ENCODE data around the gene AQP9.

AQP9 gene

GRCh38 chr15:58228718-58229117 is 90.5 kb downstream of the AQP9 start:
- DNase-seq = no peak

DNA sequence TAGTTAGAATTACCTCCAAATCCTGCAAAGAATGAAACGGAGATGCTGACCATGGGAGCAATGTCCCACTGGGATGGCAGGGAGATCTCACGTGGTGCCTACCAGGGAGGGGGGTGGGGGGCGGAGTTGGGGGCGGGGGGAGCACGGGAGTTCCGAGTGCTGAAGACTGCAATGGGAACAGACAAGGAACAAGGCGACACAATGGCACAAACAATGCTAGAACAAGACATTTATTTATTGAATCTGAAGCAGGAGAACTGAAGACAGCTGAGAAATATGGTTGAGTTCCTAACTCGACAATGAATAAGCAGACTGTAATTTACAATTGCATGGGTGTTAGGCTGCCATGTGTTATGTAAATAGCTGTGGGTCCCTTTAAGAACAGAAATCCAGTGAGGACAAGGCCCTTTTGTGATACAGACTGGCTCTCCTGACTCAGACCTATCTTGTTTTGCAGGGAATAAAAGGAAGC is 91.2 kb downstream of the AQP9 start:
- DNase-seq = no peak

- no peak for DNase-seq
Observed at GRCh38 chr15:58232281-58233065, 94.3 kb downstream of the AQP9 start.

GRCh38 chr15:58233341-58233740 is 95.2 kb downstream of the AQP9 start:
- no peak for DNase-seq
